IMR-90 (cell line): ENCODE results near the gene SNRNP25.

Experiments
- CEBPB ChIP-seq: IDR thresholded peaks from 2 replicates; pipeline ENCODE4 v1.6.1; 2012; ENCODE audit warnings: low read depth, low read length, improper control_type of control experiment
- FOS ChIP-seq: fragments of 150-350 bp; IDR thresholded peaks from 2 replicates; pipeline ENCODE4 v1.6.1; 2016; ENCODE audit warnings: low read depth, low read length
- MAFK ChIP-seq: IDR thresholded peaks from 2 replicates; pipeline ENCODE4 v1.6.1; 2012; ENCODE audit warnings: low read depth, low read length, improper control_type of control experiment
- MXI1 ChIP-seq: IDR thresholded peaks from 2 replicates; pipeline ENCODE4 v1.6.1; 2012; ENCODE audit warnings: low read depth, mild to moderate bottlenecking, low read length, moderate library complexity, borderline replicate concordance
- POLR2A ChIP-seq: IDR thresholded peaks from 2 replicates; pipeline ENCODE4 v1.6.1; 2012; ENCODE audit warnings: mild to moderate bottlenecking, low read depth, low read length
- RAD21 ChIP-seq: IDR thresholded peaks from 2 replicates; pipeline ENCODE4 v1.6.1; 2012; ENCODE audit warnings: low read length, improper control_type of control experiment
- RCOR1 ChIP-seq: IDR thresholded peaks from 2 replicates; pipeline ENCODE4 v1.6.1; 2012; ENCODE audit warnings: mild to moderate bottlenecking, low read length, improper control_type of control experiment; ENCODE audit not compliant: insufficient replicate concordance
- RFX5 ChIP-seq: IDR thresholded peaks from 2 replicates; pipeline ENCODE4 v1.8.0; 2012; ENCODE audit warnings: low read depth, mild to moderate bottlenecking, low read length, moderate library complexity
- SMC3 ChIP-seq: fragments of 150-350 bp; IDR thresholded peaks from 2 replicates; pipeline ENCODE4 v1.6.1; 2016; ENCODE audit warnings: low read depth, mild to moderate bottlenecking, antibody characterized with exemption, low read length, moderate library complexity
- TF ChIP-seq, protein P1 (sequence below): conservative IDR thresholded peaks from 2 replicates; pipeline ENCODE4 v1.5.1; 2012; ENCODE audit warnings: mild to moderate bottlenecking, low read depth, low read length, improper control_type of control experiment
- TF ChIP-seq, protein P2 (sequence below): fragments of 150-350 bp; IDR thresholded peaks from 2 replicates; pipeline ENCODE4 v1.6.1; 2017; ENCODE audit warnings: mild to moderate bottlenecking, antibody characterized with exemption, low read length, low read depth

DNA sequence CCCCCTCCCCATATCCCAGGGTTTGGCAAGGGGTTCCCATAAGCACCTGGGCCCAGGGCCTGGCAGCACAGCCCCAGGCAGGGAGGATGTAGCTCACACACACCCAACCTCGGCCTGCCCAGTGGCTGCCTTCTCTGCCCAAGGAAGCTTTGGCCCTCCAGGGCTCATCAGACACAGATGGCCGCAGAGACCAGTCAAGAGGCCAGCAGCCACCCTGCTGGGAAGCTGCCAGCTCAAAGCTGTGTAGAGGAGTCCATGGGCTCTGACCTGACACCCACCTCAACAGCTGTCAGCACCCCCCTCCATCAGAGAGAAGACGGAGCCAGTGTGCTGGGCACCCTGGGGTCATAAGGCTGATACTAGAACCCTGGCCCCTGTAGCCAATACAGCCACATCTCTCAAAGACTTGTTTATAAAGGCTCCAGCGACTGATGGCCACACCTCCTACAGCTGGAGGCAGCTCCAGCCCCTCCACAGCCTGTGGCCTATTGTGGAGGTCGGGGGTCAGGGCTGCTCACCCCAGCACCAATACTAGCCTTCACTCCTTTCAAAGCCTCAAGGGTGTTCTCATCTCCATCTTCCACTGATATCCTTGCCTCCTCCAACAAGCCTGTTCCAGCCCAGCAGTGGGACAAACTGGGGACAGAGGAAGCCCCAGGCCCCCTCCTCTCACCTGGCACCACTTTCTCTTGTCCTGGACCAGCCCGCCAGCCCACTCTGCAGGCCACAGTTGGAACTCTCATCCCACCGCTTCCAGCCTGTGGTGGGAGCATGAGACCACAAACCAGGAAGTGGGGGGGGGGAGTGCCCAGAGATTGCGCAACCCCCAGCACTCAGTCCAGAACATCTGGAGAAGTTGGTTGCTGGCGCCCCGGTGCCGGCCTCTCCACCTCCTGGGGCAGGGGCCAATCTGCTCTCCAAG lies 22.2 kb downstream of the SNRNP25 start:
- TF ChIP-seq, protein P1, sequence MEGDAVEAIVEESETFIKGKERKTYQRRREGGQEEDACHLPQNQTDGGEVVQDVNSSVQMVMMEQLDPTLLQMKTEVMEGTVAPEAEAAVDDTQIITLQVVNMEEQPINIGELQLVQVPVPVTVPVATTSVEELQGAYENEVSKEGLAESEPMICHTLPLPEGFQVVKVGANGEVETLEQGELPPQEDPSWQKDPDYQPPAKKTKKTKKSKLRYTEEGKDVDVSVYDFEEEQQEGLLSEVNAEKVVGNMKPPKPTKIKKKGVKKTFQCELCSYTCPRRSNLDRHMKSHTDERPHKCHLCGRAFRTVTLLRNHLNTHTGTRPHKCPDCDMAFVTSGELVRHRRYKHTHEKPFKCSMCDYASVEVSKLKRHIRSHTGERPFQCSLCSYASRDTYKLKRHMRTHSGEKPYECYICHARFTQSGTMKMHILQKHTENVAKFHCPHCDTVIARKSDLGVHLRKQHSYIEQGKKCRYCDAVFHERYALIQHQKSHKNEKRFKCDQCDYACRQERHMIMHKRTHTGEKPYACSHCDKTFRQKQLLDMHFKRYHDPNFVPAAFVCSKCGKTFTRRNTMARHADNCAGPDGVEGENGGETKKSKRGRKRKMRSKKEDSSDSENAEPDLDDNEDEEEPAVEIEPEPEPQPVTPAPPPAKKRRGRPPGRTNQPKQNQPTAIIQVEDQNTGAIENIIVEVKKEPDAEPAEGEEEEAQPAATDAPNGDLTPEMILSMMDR, result peak; percentile 55
- TF ChIP-seq MXI1 (no peak), POLR2A (no peak), FOS (no peak), RCOR1 (no peak), CEBPB (peak; percentile 100), MAFK (no peak), RAD21 (peak; percentile 40; the same call in 1 of the 2 replicates), RFX5 (no peak), SMC3 (peak; percentile 25; the same call in 1 of the 2 replicates)
- TF ChIP-seq, protein P2, sequence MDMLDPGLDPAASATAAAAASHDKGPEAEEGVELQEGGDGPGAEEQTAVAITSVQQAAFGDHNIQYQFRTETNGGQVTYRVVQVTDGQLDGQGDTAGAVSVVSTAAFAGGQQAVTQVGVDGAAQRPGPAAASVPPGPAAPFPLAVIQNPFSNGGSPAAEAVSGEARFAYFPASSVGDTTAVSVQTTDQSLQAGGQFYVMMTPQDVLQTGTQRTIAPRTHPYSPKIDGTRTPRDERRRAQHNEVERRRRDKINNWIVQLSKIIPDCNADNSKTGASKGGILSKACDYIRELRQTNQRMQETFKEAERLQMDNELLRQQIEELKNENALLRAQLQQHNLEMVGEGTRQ, result no peak; the same call in 1 of the 2 replicates
